ENCODE measurements around the gene FARSA. TPM values are rescaled to one million over a fixed set of nuclear protein-coding genes. Genes with fewer than 3 reads are reported as not detected.
"Not testable (repeated sequence)": the region's sequence is repeated elsewhere in the genome, so short reads cannot be mapped to it uniquely, and the experiment has no call there.

FARSA gene
- total RNA-seq, 1 experiment from 2014 or later = 194 TPM

- peaks cover 35% of the 10 kb centered on the region for H3K36me3 ChIP-seq (ENCODE audit: low read depth, low read length)
- ChIA-PET POLR2A (ENCODE audit: unreplicated experiment) (no interaction called here), CTCF (interaction anchor here (0.6 kb wide), 1 partner anchor 13 kb away, joined by 3 read pairs; no protein-coding TSS in a partner anchor)
- no peaks in the 10 kb centered on the region for H3K9me3 ChIP-seq (ENCODE audit: low read length)
- TSS peak; percentile 73 for BruUV-seq (replicated peaks)
- peaks cover 5% of the 10 kb centered on the region for H3F3A ChIP-seq (ENCODE audit: low read length, unreplicated experiment)
- H2AFZ ChIP-seq (ENCODE audit: low read length) = no peak overlapping the region
- H3K4me3 ChIP-seq (ENCODE audit: low read length) = no peak overlapping the region
- no peak for DNase-seq
- intact Hi-C loops (cut with micrococcal nuclease) = no loop called here
- H3K4me2 ChIP-seq (ENCODE audit: low read length) = no peak overlapping the region
- peak overlapping the region; percentile 87 for H3K27ac ChIP-seq (ENCODE audit: low read length)
- no peaks in the 10 kb centered on the region for H4K20me1 ChIP-seq (ENCODE audit: low read length)
- H3K27me3 ChIP-seq (ENCODE audit: low read length) = no peaks in the 10 kb centered on the region
- H3K9ac ChIP-seq (ENCODE audit: low read length) = peak overlapping the region; percentile 33
- H3K4me1 ChIP-seq (ENCODE audit: insufficient read depth, low read length) = peaks cover 20% of the 10 kb centered on the region
- peaks cover 57% of the 10 kb centered on the region for H3K79me2 ChIP-seq (ENCODE audit: low read length)
- TF ChIP-seq EZH2 (IDR thresholded peaks at IDR 0.05; ENCODE audit: low read length, unreplicated experiment) (no peak), EZH2phosphoT487 (IDR thresholded peaks at IDR 0.05; ENCODE audit: borderline replicate concordance, low read length) (no peak), CTCF (conservative IDR thresholded peaks at IDR 0.05; ENCODE audit: low read depth, low read length) (no peak)
- no peak for ATAC-seq
- H3K9me2 ChIP-seq (replicated peaks; ENCODE audit: low read length) = no peaks in the 10 kb centered on the region
These were observed 19.8 kb upstream of the FARSA start for GRCh38 chr19:12953138-12953798.

GRCh38 chr19:12952488-12953137, 19.1 kb upstream of the FARSA start:
- H2AFZ ChIP-seq (ENCODE audit: low read length) = no peak overlapping the region
- H3K4me2 ChIP-seq (ENCODE audit: low read length) = no peak overlapping the region
- H3K79me2 ChIP-seq (ENCODE audit: low read length) = peaks cover 61% of the 10 kb centered on the region
- H4K20me1 ChIP-seq (ENCODE audit: low read length) = no peaks in the 10 kb centered on the region
- H3K9me2 ChIP-seq (replicated peaks; ENCODE audit: low read length) = no peaks in the 10 kb centered on the region
- H3K27ac ChIP-seq (ENCODE audit: low read length) = peak overlapping the region; percentile 87
- BruUV-seq (replicated peaks) = no TSS peak
- ATAC-seq (peak; percentile 14), DNase-seq (peak; percentile 60)
- H3K36me3 ChIP-seq (ENCODE audit: low read depth, low read length) = peaks cover 41% of the 10 kb centered on the region
- intact Hi-C loops (cut with micrococcal nuclease) = no loop called here
- no peak for TF ChIP-seq CTCF (conservative IDR thresholded peaks at IDR 0.05; ENCODE audit: low read depth, low read length)
- TF ChIP-seq EZH2 (IDR thresholded peaks at IDR 0.05; ENCODE audit: low read length, unreplicated experiment) = no peak
- no peak for TF ChIP-seq EZH2phosphoT487 (IDR thresholded peaks at IDR 0.05; ENCODE audit: borderline replicate concordance, low read length)
- H3F3A ChIP-seq (ENCODE audit: low read length, unreplicated experiment) = peaks cover 5% of the 10 kb centered on the region
- peak overlapping the region; percentile 51 for H3K9ac ChIP-seq (ENCODE audit: low read length)
- POLR2A ChIA-PET (ENCODE audit: unreplicated experiment) = no interaction called here
- CTCF ChIA-PET = interaction anchor here (0.5 to 0.6 kb wide), 2 partner anchors 13 to 25 kb away, joined by 3 read pairs; no protein-coding TSS in a partner anchor
- peaks cover 20% of the 10 kb centered on the region for H3K4me1 ChIP-seq (ENCODE audit: insufficient read depth, low read length)
- H3K4me3 ChIP-seq (ENCODE audit: low read length) = no peak overlapping the region
- H3K27me3 ChIP-seq (ENCODE audit: low read length) = no peaks in the 10 kb centered on the region
- H3K9me3 ChIP-seq (ENCODE audit: low read length) = no peaks in the 10 kb centered on the region

- H3K4me3 ChIP-seq (ENCODE audit: low read length); intact Hi-C loops (cut with micrococcal nuclease); H3F3A ChIP-seq (ENCODE audit: low read length, unreplicated experiment); H3K4me2 ChIP-seq (ENCODE audit: low read length); ATAC-seq; BruUV-seq (replicated peaks); POLR2A ChIA-PET (ENCODE audit: unreplicated experiment); H3K9me3 ChIP-seq (ENCODE audit: low read length); H4K20me1 ChIP-seq (ENCODE audit: low read length); DNase-seq; H3K27me3 ChIP-seq (ENCODE audit: low read length); H3K9me2 ChIP-seq (replicated peaks; ENCODE audit: low read length); H2AFZ ChIP-seq (ENCODE audit: low read length): not testable (repeated sequence)
- CTCF ChIA-PET = interaction anchor here (0.5 kb wide), 1 partner anchor 25 kb away, joined by 3 read pairs; no protein-coding TSS in a partner anchor
- Histone ChIP-seq H3K36me3 (ENCODE audit: low read depth, low read length) (peaks cover 46% of the 10 kb centered on the region), H3K4me1 (ENCODE audit: insufficient read depth, low read length) (peaks cover 26% of the 10 kb centered on the region), H3K27ac (ENCODE audit: low read length) (peak overlapping the region; percentile 87), H3K79me2 (ENCODE audit: low read length) (peaks cover 61% of the 10 kb centered on the region), H3K9ac (ENCODE audit: low read length) (0 out of 2 replicates have a peak overlapping the region, but pooled peaks have one; percentile 51)
These were observed 18.5 kb upstream of the FARSA start for GRCh38 chr19:12952050-12952449.

Data from PC-3 (cell line).